NCI-H446 (cell line): ENCODE results near the gene ST6GALNAC6.
"Not testable (repeated sequence)": the region's sequence is repeated elsewhere in the genome, so short reads cannot be mapped to it uniquely, and the experiment has no call there.

Experiments used
- DNase-seq, 2 experiments: peaks; one replicate each; lab custom pipeline; 2025; lab: John Stamatoyannopoulos, UW

ST6GALNAC6 gene

GRCh38 chr9:127893392-127893791 lies 6.0 kb downstream of the ST6GALNAC6 start:
- no peak for DNase-seq

- no peak for DNase-seq
These were observed 6.6 kb downstream of the ST6GALNAC6 start for GRCh38 chr9:127892831-127893230.

- no peak for DNase-seq
These were observed 9.3 kb downstream of the ST6GALNAC6 start for GRCh38 chr9:127890053-127890452.

- DNase-seq: no peak
These were observed 11.6 kb downstream of the ST6GALNAC6 start for GRCh38 chr9:127887792-127888191.

GRCh38 chr9:127886401-127886972 lies 12.9 kb downstream of the ST6GALNAC6 start:
- DNase-seq: no peak

- DNase-seq: no peak
These were observed 13.7 kb downstream of the ST6GALNAC6 start for GRCh38 chr9:127885508-127886281.

GRCh38 chr9:127884976-127885490 lies 14.4 kb downstream of the ST6GALNAC6 start:
- no peak for DNase-seq

GRCh38 chr9:127884427-127884911 lies 14.9 kb downstream of the ST6GALNAC6 start:
- peak; percentile 6 to 73 for DNase-seq

GRCh38 chr9:127883959-127884358 lies 15.4 kb downstream of the ST6GALNAC6 start:
- peak; percentile 36 to 72 for DNase-seq

GRCh38 chr9:127881715-127882114 lies 17.7 kb downstream of the ST6GALNAC6 start:
- DNase-seq: not testable (repeated sequence)

GRCh38 chr9:127880143-127880542 lies 19.3 kb downstream of the ST6GALNAC6 start:
- DNase-seq: no peak

- no peak for DNase-seq
These were observed 20.6 kb downstream of the ST6GALNAC6 start for GRCh38 chr9:127878652-127879390.

- no peak for DNase-seq
These were observed 21.3 kb downstream of the ST6GALNAC6 start for GRCh38 chr9:127878001-127878651.

GRCh38 chr9:127877566-127877998 lies 21.8 kb downstream of the ST6GALNAC6 start, which contains the start of gene AK1:
AK1 (minus strand) TSS chr9:127877675; CDS start chr9:127874617, 3,058 bp downstream.
- peak; percentile 12 to 59 for DNase-seq

GRCh38 chr9:127876764-127877562 lies 22.4 kb downstream of the ST6GALNAC6 start:
- DNase-seq: no peak

GRCh38 chr9:127876026-127876763 lies 23.2 kb downstream of the ST6GALNAC6 start:
- DNase-seq: no peak

- no peak for DNase-seq
These were observed 24.0 kb downstream of the ST6GALNAC6 start for GRCh38 chr9:127875306-127875966.

- no peak for DNase-seq
These were observed 24.8 kb downstream of the ST6GALNAC6 start for GRCh38 chr9:127874301-127875221.

- no peak for DNase-seq
These were observed 25.5 kb downstream of the ST6GALNAC6 start for GRCh38 chr9:127873886-127874285.
